GM20000 (cell line): ENCODE results near the gene FOXQ1.

ENCODE experiments used
- DNase-seq: peaks from one replicate; pipeline ENCODE4 v3.0.0; 2012; ENCODE audit warnings: low spot score
- CTCF ChIP-seq: IDR thresholded peaks from 2 replicates; pipeline ENCODE4 v1.5.1; 2012; ENCODE audit warnings: mild to moderate bottlenecking, control low read depth; ENCODE audit errors: extremely low read depth, missing control alignments

The FOXQ1 gene

GRCh38 chr6:1334684-1335083, 22.8 kb downstream of the FOXQ1 start:
- no peak for DNase-seq
- TF ChIP-seq CTCF, result no peak

GRCh38 chr6:1335367-1336037, 23.6 kb downstream of the FOXQ1 start:
- no peak for TF ChIP-seq CTCF
- no peak for DNase-seq

- DNase-seq, result no peak
- TF ChIP-seq CTCF, result no peak
These were observed 24.4 kb downstream of the FOXQ1 start for GRCh38 chr6:1336246-1336843.

- no peak for TF ChIP-seq CTCF
- no peak for DNase-seq
These were observed 25.9 kb downstream of the FOXQ1 start for GRCh38 chr6:1337791-1338190.

- no peak for TF ChIP-seq CTCF
- DNase-seq, result no peak
These were observed 34.2 kb downstream of the FOXQ1 start for GRCh38 chr6:1346101-1346500.

GRCh38 chr6:1346558-1347091, 34.7 kb downstream of the FOXQ1 start:
- TF ChIP-seq CTCF, result no peak

GRCh38 chr6:1347161-1347560, 35.3 kb downstream of the FOXQ1 start:
- no peak for DNase-seq
- TF ChIP-seq CTCF, result no peak

More at GRCh38 chr6:1346558-1347091, 34.7 kb downstream of the FOXQ1 start:
- no peak for DNase-seq
